ENCODE data around the gene ELOA. TPM values are rescaled to one million over a fixed set of nuclear protein-coding genes. Genes with fewer than 3 reads are reported as not detected.

Gene ELOA
- total RNA-seq, 1 donor from 2014 or later: 25.5 TPM

DNA sequence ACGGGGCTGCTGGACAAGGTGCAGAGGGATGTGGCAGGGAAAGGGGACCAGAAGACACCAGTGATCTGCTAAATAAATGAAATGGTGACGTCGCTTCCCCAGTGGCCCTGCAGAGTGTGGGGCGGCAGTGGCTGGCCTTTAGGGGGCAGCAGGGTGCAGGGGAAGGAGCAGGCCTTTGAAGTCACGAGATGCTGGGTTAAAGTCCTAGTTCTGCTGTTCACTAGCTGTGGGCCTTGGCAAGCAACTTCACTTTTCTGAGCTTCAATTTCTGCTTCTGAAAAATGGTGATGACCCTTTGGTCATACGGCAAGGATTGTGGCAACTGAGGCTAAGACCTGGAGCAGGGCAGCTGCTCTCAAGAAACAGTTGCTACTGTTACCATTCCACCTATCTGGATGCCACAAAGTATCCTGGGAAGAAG, 66.5 kb downstream of the ELOA start:
- no peaks in the 10 kb centered on the region for H3K4me1 ChIP-seq
- H3K4me3 ChIP-seq: no peak overlapping the region
- DNase-seq (ENCODE audit: extremely low spot score in 2 of 2): no peak
- intact Hi-C loops (cut with DNase I): no loop called here
- H3K27ac ChIP-seq: no peak overlapping the region
- H3K36me3 ChIP-seq: peaks cover 0 to 26% of the 10 kb centered on the region in 2 donors
- H3K9me3 ChIP-seq: no peaks in the 10 kb centered on the region
- TF ChIP-seq POLR2AphosphoS5 (IDR thresholded peaks at IDR 0.05; ENCODE audit: insufficient read depth in 1 of 2, low read depth in 1 of 2) (no peak), POLR2A (IDR thresholded peaks at IDR 0.05) (no peak)
- TF ChIP-seq, protein P1, sequence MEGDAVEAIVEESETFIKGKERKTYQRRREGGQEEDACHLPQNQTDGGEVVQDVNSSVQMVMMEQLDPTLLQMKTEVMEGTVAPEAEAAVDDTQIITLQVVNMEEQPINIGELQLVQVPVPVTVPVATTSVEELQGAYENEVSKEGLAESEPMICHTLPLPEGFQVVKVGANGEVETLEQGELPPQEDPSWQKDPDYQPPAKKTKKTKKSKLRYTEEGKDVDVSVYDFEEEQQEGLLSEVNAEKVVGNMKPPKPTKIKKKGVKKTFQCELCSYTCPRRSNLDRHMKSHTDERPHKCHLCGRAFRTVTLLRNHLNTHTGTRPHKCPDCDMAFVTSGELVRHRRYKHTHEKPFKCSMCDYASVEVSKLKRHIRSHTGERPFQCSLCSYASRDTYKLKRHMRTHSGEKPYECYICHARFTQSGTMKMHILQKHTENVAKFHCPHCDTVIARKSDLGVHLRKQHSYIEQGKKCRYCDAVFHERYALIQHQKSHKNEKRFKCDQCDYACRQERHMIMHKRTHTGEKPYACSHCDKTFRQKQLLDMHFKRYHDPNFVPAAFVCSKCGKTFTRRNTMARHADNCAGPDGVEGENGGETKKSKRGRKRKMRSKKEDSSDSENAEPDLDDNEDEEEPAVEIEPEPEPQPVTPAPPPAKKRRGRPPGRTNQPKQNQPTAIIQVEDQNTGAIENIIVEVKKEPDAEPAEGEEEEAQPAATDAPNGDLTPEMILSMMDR (IDR thresholded peaks at IDR 0.05): peak in 2 of 3 experiments; percentile 33 to 35
- no peaks in the 10 kb centered on the region for H3K27me3 ChIP-seq

GRCh38 chr1:23810818-23811540, 67.7 kb downstream of the ELOA start:
- no peak overlapping the region for H3K4me3 ChIP-seq
- TF ChIP-seq POLR2A (IDR thresholded peaks at IDR 0.05) (no peak), POLR2AphosphoS5 (IDR thresholded peaks at IDR 0.05; ENCODE audit: insufficient read depth in 1 of 2, low read depth in 1 of 2) (no peak)
- TF ChIP-seq, protein P1 (IDR thresholded peaks at IDR 0.05): peak in 1 of 3 experiments; percentile 48
- DNase-seq (ENCODE audit: extremely low spot score in 2 of 2): no peak
- H3K36me3 ChIP-seq: peaks cover 0 to 37% of the 10 kb centered on the region in 2 donors
- intact Hi-C loops (cut with DNase I): no loop called here
- H3K9me3 ChIP-seq: no peaks in the 10 kb centered on the region
- H3K27ac ChIP-seq: no peak overlapping the region
- no peaks in the 10 kb centered on the region for H3K27me3 ChIP-seq
- H3K4me1 ChIP-seq: no peaks in the 10 kb centered on the region

Other genes with a start within 250 kb of the ELOA start
- 2.9 TPM for gene E2F2, start 212.2 kb upstream of the ELOA start, total RNA-seq
- gene ID3, start 184.0 kb upstream of the ELOA start, total RNA-seq: 358 TPM
- gene RPL11, start 51.7 kb upstream of the ELOA start, total RNA-seq: 948 TPM
- 63.6 TPM for gene PITHD1, start 34.9 kb downstream of the ELOA start, total RNA-seq
- 56.2 TPM for gene LYPLA2, start 47.7 kb downstream of the ELOA start, total RNA-seq
- 12.3 TPM for gene GALE, start 57.3 kb downstream of the ELOA start, total RNA-seq
- 25.3 TPM for gene HMGCL, start 82.0 kb downstream of the ELOA start, total RNA-seq
- 10.6 TPM for gene FUCA1, start 124.8 kb downstream of the ELOA start, total RNA-seq
- gene CNR2, start 169.9 kb downstream of the ELOA start, total RNA-seq: not detected
- 92.8 TPM for gene PNRC2, start 216.4 kb downstream of the ELOA start, total RNA-seq
- 72.4 TPM for gene SRSF10, start 236.9 kb downstream of the ELOA start, total RNA-seq

All from vagina (tissue), 2 donors.